GM19324 (cell line): ENCODE measurements around the gene FMNL3.

Experiments used
- ATAC-seq: cut with Tn5 transposase; IDR thresholded peaks from one replicate; pipeline ENCODE4 v1.9.1; 2021; ENCODE audit warnings: mild to moderate bottlenecking, moderate library complexity; ENCODE audit not compliant: unreplicated experiment, low FRiP score

The FMNL3 gene

GRCh38 chr12:49636979-49637755 is 70.0 kb downstream of the FMNL3 start:
- ATAC-seq = no peak

GRCh38 chr12:49636574-49636973 is 70.6 kb downstream of the FMNL3 start:
- ATAC-seq = no peak

DNA sequence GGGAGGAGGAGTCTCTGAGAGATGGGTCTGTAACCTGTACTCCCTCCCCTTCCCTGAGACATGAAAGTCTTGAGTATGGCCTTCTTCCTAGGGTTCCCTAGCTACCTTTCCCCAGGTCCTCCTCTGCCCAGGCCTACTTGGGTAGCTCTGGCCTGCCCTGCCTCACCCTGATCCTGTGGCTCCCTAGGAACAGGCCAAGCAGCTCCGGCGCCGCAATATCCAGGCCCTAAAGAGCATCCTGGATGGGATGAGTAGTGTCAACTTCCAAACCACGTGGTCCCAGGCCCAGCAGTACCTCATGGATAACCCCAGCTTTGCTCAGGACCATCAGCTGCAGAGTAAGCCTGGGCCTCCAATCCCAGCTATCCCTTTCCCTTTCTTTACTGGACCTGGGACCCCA is 71.5 kb downstream of the FMNL3 start:
- no peak for ATAC-seq

DNA sequence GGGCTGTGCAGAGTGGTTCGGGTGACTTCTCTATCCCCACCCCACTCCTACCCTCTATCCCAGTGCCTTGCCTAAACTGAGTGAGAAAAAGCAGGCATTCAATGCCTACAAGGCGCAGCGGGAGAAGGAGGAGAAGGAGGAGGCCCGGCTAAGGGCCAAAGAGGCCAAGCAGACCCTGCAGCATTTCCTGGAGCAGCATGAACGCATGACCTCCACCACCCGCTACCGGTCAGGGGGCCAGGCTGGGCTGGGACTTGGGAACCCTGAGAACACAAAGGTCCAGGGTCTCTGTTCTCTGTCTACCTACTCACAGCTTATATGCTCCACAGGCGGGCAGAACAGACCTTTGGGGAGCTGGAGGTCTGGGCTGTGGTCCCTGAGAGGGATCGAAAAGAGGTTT is 72.2 kb downstream of the FMNL3 start:
- ATAC-seq = no peak

DNA sequence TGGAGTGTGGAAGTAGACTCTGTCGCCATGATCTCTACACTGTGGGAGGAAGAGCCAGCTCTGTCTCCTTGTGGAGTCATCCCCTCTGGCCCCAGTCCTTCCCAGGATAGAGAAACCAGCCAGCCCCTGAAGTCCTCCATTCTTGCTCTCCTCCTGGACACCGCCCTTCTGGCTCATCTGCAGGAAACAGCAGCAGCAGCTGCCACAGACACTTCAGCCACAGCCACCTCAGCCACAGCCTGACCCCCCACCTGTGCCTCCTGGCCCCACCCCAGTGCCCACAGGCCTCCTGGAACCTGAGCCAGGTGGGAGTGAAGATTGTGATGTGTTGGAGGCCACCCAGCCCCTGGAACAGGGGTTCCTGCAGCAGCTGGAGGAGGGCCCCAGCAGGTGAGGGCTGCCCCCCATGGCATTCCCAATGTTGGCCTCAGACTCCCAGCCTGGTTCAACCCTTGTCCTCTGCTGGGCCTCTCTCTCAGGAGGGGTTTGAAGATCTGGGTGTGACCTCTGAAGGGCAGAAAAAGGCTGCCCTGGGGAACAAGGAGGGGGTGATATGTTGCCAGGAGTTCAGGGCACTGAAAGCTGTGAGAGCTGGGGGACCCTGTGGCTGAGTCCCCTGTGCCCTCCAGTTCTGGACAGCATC is 73.4 kb downstream of the FMNL3 start:
- no peak for ATAC-seq

DNA sequence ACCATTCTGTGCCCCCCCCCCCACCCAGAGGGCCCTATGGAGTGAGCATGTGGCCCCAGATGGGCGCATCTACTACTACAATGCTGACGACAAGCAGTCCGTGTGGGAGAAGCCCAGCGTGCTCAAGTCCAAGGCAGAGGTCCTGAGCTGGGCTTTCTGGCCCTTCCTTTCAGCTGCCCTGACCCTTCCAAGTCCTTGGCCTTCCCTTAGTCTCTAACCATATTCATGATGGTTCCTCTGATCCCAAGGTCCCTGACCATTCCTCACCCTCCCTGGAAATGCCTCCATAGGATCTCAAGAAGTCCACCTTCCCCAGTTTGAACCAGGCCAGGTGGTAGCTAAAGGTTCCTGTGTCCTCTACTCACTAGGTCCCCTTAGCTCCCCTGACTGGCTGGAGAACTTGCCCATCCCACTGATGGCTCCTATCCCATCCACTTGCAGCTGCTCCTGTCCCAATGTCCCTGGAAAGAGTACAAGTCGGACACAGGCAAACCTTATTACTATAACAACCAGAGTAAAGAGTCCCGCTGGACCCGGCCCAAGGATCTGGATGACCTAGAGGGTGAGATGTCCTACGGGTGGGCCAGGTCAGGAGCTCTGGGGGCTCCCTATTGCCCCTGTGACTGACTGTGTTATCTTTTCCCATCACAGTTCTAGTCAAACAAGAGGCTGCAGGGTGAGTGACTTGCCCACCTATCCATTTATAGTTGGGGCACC is 74.1 kb downstream of the FMNL3 start:
- no peak for ATAC-seq

- no peak for ATAC-seq
Measured at GRCh38 chr12:49632401-49632800, 74.8 kb downstream of the FMNL3 start.

DNA sequence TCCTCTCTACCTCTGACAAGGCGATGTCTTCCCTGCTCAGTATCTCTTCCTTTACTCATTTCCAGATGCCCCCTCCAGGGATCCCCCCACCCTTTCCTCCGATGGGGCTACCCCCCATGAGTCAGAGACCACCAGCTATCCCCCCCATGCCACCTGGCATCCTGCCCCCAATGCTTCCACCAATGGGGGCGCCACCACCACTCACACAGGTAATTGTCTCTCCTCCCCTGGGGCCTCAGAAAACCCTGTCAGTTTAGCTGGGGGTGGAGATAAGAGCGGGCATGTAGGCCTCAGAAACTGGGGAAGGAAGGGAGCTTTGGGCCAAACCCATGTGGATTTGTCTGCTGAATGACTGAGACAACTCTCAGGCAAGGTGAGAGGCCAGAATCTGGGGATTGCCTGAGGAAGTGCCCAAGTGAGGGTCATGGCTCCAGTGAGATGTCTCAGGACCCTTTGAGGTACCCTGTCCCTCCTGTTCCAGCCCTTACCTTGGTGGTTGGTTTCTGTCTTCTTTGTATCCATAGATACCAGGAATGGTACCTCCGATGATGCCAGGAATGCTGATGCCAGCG is 75.8 kb downstream of the FMNL3 start:
- no peak for ATAC-seq

- ATAC-seq = no peak
Measured at GRCh38 chr12:49627752-49628360, 79.3 kb downstream of the FMNL3 start.

GRCh38 chr12:49626836-49627235 is 80.4 kb downstream of the FMNL3 start:
- no peak for ATAC-seq

DNA sequence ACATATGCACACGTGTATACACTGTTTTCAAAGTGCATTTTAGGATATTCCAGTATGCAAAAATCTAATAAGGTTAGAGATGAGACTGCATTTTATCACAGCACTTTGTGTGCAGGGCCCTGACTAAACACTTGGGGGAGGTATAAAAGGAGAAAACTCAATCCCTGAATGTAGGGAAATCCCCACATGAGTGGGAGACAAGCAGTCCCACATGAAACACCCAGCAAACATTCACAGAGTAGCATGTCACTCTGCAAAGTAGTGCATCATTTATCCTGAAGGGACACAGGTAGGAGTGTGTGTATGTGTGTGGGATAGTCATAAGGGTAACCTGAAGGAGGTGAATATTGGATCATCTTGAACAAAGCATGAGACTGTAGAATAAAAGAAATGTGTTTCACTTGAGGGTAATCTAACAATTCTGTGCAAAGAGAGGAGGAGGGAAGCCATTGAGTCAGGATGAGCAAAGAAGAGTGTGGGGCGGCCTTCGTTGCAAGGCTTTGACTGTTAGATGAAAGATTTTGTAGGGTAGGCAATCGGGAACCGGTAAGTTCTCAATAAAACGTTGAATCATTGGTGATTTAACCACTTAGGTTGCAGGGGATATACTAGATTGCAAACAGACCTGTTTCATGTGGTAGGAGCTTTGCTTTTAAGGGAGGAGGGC is 80.9 kb downstream of the FMNL3 start:
- no peak for ATAC-seq

DNA sequence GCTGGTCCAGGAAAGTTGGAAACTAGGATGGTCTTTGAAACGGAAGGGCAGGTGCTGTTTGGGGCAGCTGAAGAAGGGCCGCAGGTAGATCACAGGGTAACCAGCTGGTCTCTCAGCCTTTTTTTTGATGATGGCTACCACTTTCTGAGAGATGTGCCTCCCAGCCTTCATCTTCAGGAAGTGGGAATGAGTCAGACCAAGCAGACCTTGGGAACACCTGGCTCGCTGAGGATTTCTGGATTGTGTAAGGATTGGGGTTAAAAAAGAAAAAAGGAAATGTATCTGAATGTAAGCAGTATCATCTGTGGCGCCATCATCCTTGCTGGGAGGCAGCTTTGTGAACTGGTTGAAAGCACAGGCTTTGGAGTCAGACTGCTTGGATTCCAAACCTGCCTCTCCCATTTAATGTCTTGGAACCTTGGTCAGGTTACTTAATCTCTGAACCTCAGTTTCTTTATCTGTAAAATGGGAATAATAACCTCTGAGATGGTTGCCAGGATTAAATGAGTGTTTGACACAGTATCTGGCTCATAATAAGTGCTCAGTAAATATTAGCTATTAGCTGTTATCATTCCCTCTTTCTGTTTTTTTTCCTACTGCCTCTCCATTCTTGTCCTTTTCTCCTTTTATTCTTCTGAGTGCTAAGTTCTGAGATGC is 82.2 kb downstream of the FMNL3 start:
- no peak for ATAC-seq

GRCh38 chr12:49623142-49623904 is 83.9 kb downstream of the FMNL3 start, which contains the start of gene PRPF40B:
Gene PRPF40B, plus strand, starts transcription at chr12:49623561. Its CDS starts 30 bp downstream, at chr12:49623591.
- ATAC-seq = peak; percentile 78

DNA sequence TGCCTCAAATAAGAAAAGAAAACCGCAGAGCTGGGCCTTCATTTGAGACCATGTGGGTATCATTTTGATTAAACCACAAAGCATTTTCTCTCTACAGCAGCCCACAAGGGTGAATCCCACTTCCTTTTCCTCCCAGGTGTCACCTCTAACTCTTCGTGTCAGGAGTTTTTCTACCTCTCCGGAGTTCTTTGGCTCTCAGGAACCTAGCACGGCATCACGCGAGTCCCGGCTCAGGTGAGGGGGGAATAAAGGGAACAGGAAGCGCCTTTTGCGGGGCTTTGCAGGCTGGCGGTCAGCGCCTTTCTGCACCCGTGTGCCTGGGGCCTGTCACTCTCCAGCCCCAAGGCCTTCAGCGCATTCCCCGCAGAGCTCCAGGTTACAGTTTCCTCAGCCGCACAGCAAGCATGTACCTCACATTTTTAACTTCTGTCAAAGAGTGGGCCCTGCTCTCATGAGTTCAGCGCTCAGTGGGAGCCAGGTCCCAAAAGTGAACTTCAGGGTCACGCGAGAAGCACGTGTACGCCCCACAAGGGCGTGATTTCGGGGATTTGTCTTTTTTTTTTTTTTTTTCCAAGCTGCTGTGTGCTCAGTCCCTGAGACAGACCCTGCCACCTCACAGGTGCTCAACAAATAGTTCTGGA is 84.6 kb downstream of the FMNL3 start:
- peak; percentile 23 for ATAC-seq

DNA sequence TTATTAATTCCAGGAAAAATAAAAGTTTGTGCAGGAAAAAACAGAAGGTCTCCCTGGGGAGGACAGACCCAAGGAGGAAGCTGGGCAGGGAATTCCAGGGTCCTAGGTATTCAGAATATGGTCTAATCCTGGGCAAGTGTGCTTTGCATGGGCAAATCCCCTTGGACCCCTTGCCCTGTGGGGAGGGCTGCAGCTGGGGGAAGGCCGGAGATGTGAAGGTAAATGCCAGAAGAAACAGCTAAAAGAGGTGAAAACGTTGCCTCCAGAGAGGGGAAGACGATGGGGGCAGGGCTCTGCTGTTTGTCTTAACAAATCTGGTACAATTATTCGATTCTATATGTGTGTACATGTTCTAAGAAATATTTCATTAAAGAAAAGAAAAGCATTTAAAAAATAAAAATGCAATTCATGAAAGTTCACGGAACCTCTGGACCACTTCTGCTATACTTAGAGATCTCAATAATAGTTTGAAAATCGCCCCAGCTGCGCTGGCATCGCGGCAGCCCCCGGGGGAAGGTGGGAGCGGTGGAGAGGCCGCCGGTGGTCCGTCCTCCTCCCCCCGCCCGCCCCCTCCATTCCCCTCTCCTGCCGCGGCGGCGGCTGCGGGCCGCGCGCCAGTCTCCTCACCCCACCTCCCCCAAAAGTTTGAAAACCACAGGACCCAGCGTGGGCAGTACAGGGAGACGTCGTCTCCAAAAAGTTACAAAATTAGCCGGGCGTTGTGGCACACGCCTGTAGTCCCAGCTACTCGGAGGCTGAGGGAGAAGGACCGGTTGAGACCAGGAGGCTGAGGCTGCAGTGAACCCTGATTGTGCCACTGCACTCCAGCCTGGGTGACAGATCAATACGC is 85.3 kb downstream of the FMNL3 start:
- no peak for ATAC-seq

GRCh38 chr12:49619286-49619685 is 87.9 kb downstream of the FMNL3 start:
- no peak for ATAC-seq

DNA sequence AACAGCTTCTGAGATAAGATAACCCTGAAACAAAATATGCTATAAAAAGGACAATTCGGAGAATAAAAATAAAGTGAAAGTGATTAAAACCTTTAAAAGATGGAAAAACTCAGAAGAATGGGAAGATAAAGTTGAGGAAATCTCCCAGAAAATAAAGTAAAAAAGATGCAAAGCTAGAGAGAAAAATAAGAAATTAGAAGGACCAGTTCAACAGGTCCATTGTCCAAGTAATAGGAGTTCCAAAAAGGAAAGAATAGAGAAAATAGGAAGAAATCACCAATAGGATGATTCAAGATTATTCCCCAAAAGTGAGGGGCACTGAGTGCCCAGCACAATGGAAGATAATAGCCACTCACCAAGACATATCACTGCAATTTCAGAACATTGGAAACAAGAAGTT is 88.6 kb downstream of the FMNL3 start:
- ATAC-seq = no peak
